SU-DHL-6 (cell line): ENCODE data around the gene ARHGAP4.

ENCODE experiments used
- H2AFZ ChIP-seq: fragments of 200-600 bp; sonication (generic); 2 replicates; pipeline ENCODE4 v1.6.1; 2014; ENCODE audit warnings: low read depth, mild to moderate bottlenecking, moderate library complexity, mixed read lengths, antibody characterized with exemption, low read length; ENCODE audit not compliant: severe bottlenecking
- H3F3A ChIP-seq: fragments of 200-600 bp; shearing (Covaris generic); 2 replicates; pipeline ENCODE4 v1.6.0; 2016; ENCODE audit warnings: antibody characterized with exemption, mild to moderate bottlenecking; ENCODE audit not compliant: insufficient read depth
- H3K27ac ChIP-seq: fragments of 200-600 bp; sonication (generic); 2 replicates; pipeline ENCODE4 v1.5.1; 2016; ENCODE audit warnings: low read depth, mild to moderate bottlenecking, low read length, moderate library complexity, mixed read lengths
- H3K27me3 ChIP-seq: fragments of 200-600 bp; sonication (generic), shearing (Covaris generic); 2 replicates; pipeline ENCODE4 v1.6.0; 2014; ENCODE audit warnings: mild to moderate bottlenecking, low read length
- H3K36me3 ChIP-seq: fragments of 200-600 bp; sonication (generic); 2 replicates; pipeline ENCODE4 v1.6.1; 2014; ENCODE audit warnings: mild to moderate bottlenecking, low read length, mixed read lengths
- H3K4me2 ChIP-seq: fragments of 300-600, 200-600 bp; shearing (Covaris generic), sonication (generic); 2 replicates; pipeline ENCODE4 v1.6.0; 2014; ENCODE audit warnings: low read length, low read depth, mild to moderate bottlenecking; ENCODE audit not compliant: poor library complexity, severe bottlenecking
- H3K4me3 ChIP-seq: fragments of 200-600 bp; sonication (generic); 2 replicates; pipeline ENCODE4 v1.5.1; 2014; ENCODE audit warnings: antibody characterized with exemption, low read length, mild to moderate bottlenecking, mixed read lengths; ENCODE audit not compliant: insufficient read depth, poor library complexity, severe bottlenecking
- H3K79me2 ChIP-seq: fragments of 200-600 bp; sonication (generic); 2 replicates; pipeline ENCODE4 v1.6.1; 2014; ENCODE audit warnings: mild to moderate bottlenecking, low read length, moderate library complexity; ENCODE audit not compliant: insufficient read depth
- H3K9ac ChIP-seq: fragments of 200-600 bp; sonication (generic); 2 replicates; pipeline ENCODE4 v1.7.0; 2014; ENCODE audit warnings: mild to moderate bottlenecking, low read length
- H3K9me2 ChIP-seq: fragments of 200-600 bp; sonication (generic); replicated peaks from 2 replicates; pipeline ENCODE4 v1.6.1; 2014; ENCODE audit warnings: low read length; ENCODE audit not compliant: insufficient read depth
- H3K9me3 ChIP-seq: fragments of 200-600 bp; sonication (generic); 2 replicates; pipeline ENCODE4 v1.6.1; 2014; ENCODE audit warnings: low read length, mixed read lengths; ENCODE audit not compliant: insufficient read depth
- H4K20me1 ChIP-seq: fragments of 200-600 bp; sonication (generic); 2 replicates; pipeline ENCODE4 v1.6.1; 2014; ENCODE audit warnings: low read depth, mild to moderate bottlenecking, antibody characterized with exemption, low read length, moderate library complexity, mixed read lengths
- CTCF ChIP-seq: fragments of 200-600 bp; sonication (generic); IDR thresholded peaks from one replicate; pipeline ENCODE4 v1.5.1; 2017; ENCODE audit warnings: antibody characterized with exemption, mild to moderate bottlenecking, low read length, moderate library complexity; ENCODE audit not compliant: insufficient read depth, poor library complexity, severe bottlenecking
- EZH2phosphoT487 ChIP-seq: fragments of 200-600 bp; sonication (generic), shearing (Covaris generic); conservative IDR thresholded peaks from 2 replicates; pipeline ENCODE4 v1.6.1; 2018; ENCODE audit warnings: mild to moderate bottlenecking, antibody characterized with exemption, low read length, moderate library complexity, mixed read lengths

The ARHGAP4 gene

DNA sequence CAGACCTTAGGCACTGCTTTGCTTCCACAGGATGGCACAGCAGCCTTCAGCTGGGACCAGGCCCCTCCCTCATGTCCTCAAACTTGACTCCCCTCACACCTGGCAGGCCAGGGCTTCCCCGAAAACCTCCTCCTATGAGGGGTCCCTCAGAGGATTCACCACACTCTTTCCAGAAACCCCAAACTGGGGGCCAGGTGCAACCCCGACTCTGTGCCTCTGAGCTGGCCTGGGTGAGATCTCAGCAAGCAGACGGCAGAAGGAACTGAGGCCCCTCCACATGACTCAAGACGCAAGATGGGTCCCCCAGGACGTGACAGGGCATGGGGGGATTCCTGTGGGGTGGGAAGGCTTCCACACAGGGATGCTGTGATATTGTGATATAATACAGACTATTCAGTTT, 39.3 kb upstream of the ARHGAP4 start:
- Histone ChIP-seq H4K20me1 (peaks cover 19% of the 10 kb centered on the region), H3K4me3 (no peak overlapping the region), H3K36me3 (0 out of 2 replicates have a peak, but pooled peaks cover 4% of the 10 kb centered on the region), H3K9me3 (no peaks in the 10 kb centered on the region), H3K9me2 (no peaks in the 10 kb centered on the region), H3K27me3 (no peaks in the 10 kb centered on the region), H3F3A (no peaks in the 10 kb centered on the region), H3K79me2 (peaks cover 89% of the 10 kb centered on the region), H3K9ac (no peak overlapping the region), H2AFZ (no peak overlapping the region), H3K4me2 (no peak overlapping the region), H3K27ac (no peak overlapping the region)
- TF ChIP-seq CTCF = no peak
- no peak for TF ChIP-seq EZH2phosphoT487

DNA sequence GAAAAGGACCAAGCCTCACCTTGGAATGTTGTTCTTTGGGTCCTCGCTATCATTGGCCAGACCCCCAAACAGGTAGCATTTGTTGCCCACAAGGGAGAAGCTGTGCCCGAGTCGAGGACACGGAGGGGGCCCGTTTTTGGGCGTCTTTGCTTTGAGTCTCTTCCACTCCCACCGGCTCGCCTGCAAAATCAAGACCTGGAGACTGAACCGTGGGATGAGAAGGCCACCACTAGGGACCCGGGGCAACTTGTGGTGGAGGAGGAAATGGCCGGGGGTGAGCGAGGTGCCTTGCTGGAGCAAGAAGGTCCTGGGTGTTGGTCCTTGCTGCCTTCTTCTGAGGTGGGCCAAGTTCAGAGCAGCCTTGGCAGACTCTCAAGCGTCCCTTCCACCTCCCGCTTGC, 38.0 kb upstream of the ARHGAP4 start:
- Histone ChIP-seq H3K27me3 (no peaks in the 10 kb centered on the region), H3K9me3 (no peaks in the 10 kb centered on the region), H4K20me1 (peaks cover 19% of the 10 kb centered on the region), H3K4me2 (no peak overlapping the region), H2AFZ (no peak overlapping the region), H3K79me2 (peaks cover 77% of the 10 kb centered on the region), H3K9me2 (no peaks in the 10 kb centered on the region), H3K27ac (no peak overlapping the region), H3K36me3 (0 out of 2 replicates have a peak, but pooled peaks cover 4% of the 10 kb centered on the region), H3K4me3 (no peak overlapping the region), H3K9ac (no peak overlapping the region), H3F3A (no peaks in the 10 kb centered on the region)
- TF ChIP-seq CTCF (no peak), EZH2phosphoT487 (no peak)

GRCh38 chrX:153963546-153963945, 37.5 kb upstream of the ARHGAP4 start:
- H4K20me1 ChIP-seq = peaks cover 18% of the 10 kb centered on the region
- H3K27me3 ChIP-seq = no peaks in the 10 kb centered on the region

More at GRCh38 chrX:153963546-153963945, 37.5 kb upstream of the ARHGAP4 start:
- H3K4me3 ChIP-seq = no peak overlapping the region
- H3F3A ChIP-seq = no peaks in the 10 kb centered on the region
- no peak overlapping the region for H3K4me2 ChIP-seq
- H2AFZ ChIP-seq = no peak overlapping the region
- no peaks in the 10 kb centered on the region for H3K9me3 ChIP-seq
- H3K79me2 ChIP-seq = peaks cover 71% of the 10 kb centered on the region
- no peaks in the 10 kb centered on the region for H3K9me2 ChIP-seq
- 0 out of 2 replicates have a peak, but pooled peaks cover 4% of the 10 kb centered on the region for H3K36me3 ChIP-seq
- TF ChIP-seq CTCF (no peak), EZH2phosphoT487 (no peak)
- H3K9ac ChIP-seq = no peak overlapping the region
- H3K27ac ChIP-seq = no peak overlapping the region
